HG02943 (cell line): ENCODE measurements around the gene FLACC1.
A peak's percentile ranks its signal among the peaks of the same experiment; 100 is the strongest.
"Not testable (repeated sequence)": the region's sequence is repeated elsewhere in the genome, so short reads cannot be mapped to it uniquely, and the experiment has no call there.

ENCODE experiments used
- ATAC-seq: cut with Tn5 transposase; IDR thresholded peaks from one replicate; pipeline ENCODE4 v1.9.1; 2021; ENCODE audit warnings: mild to moderate bottlenecking, low read depth, moderate library complexity; ENCODE audit not compliant: unreplicated experiment

Gene FLACC1

DNA sequence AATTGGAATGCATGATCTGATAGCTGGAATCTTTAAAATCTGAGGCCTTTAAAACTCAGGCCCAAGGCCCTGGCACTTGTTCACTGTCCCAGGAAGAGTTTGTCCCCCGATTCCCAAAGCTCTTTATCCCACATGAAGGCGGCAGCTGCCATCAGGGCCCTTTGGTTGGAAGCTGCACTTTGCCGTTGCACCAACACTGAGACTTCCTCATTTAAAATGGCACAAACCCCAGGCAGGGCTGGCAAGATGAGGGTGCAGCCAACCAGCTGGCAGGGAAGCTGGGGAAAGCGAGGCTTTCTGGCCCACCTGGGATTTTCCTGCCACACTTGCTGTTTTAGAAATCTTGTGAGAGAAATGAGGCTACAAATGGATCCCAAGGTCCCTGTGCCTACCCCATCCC, 6.3 kb downstream of the FLACC1 start:
- no peak for ATAC-seq

- ATAC-seq = no peak
Observed at GRCh38 chr2:201349601-201350000, 7.5 kb downstream of the FLACC1 start.

GRCh38 chr2:201348758-201349157, 8.4 kb downstream of the FLACC1 start:
- no peak for ATAC-seq

GRCh38 chr2:201347138-201347537, 10.0 kb downstream of the FLACC1 start:
- no peak for ATAC-seq

DNA sequence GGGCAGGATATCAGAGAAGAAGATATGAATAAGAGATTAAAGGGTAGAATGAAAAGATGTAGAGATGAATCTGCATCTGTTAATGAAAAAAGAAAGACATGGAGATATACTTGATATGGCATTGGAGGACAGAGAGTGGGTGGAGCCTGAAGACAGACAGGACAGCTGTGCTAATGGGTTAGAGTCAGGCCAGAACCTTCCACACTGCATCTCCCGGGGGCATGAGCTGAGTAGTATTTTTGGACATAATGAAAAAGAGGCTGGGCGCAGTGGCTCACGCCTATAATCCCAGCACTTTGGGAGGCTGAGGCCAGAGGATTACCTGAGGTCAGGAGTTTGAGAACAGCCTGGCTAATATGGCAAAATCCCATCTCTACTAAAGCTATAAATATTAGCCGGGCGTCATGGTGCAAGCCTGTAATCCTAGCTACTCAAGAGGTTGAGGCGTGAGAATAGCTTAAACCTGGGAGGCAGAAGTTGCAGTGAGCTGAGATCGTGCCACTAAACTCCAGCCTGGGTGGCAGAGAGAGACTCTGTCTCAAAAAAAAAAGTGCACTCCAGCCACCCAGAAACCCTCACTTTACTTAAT, 11.4 kb downstream of the FLACC1 start:
- ATAC-seq = no peak

DNA sequence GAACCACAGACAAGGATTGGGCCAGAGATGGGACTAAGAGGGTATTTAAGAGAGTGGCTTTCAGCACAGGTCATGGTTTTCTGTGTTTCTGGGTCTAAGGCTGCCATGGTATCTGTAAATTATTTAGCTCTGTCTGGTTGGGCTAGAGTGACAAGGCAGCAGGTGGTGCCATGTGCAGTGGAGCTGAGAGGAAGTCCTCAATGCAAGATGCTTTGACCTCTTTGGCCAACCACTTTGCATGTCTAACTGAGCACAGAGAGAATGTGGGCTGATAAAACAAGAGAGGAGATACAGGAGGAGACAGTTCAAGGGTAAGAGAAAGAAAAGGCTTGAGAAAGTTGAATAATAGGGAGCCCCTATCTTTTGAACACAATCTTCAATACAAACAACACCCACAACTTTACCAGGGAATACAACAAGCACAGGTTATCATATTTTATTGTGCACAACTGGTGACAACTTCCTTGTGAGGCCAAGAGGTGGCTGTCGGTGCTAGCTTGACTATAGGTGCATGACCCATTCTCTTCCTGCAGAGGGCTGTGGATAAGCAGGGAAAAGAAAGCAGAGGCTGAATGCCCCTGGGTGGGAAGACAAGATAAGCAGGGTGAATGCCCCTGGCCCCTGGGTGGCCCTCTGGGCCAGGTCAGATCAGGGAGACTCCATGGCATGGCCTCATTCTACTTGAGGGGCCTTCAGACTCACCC, 12.3 kb downstream of the FLACC1 start:
- ATAC-seq = peak; percentile 90

GRCh38 chr2:201343559-201343958, 13.6 kb downstream of the FLACC1 start:
- no peak for ATAC-seq

GRCh38 chr2:201342923-201343322, 14.2 kb downstream of the FLACC1 start:
- no peak for ATAC-seq

GRCh38 chr2:201329409-201329808, 27.7 kb downstream of the FLACC1 start:
- no peak for ATAC-seq

- no peak for ATAC-seq
Observed at GRCh38 chr2:201327678-201328077, 29.5 kb downstream of the FLACC1 start.

- no peak for ATAC-seq
Observed at GRCh38 chr2:201322772-201323171, 34.4 kb downstream of the FLACC1 start.

DNA sequence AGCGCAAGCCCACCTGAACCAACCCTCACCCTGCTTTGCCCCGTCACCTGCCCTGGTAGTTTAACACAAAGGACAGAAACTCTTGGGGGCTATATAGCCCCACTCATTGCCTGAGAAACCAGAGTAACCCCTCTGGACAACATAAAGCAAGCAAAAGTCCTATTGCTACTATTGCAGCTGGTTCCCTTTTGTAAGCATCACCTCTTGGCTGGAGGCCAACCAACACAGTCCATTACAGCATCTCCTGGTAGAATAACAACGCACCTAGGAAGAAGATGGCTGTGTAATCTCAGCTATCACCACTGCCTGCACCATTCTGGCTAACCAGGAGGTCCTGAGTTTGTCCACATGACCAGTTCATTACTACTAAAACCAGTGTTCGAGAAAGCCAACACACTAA, 36.4 kb downstream of the FLACC1 start:
- no peak for ATAC-seq

DNA sequence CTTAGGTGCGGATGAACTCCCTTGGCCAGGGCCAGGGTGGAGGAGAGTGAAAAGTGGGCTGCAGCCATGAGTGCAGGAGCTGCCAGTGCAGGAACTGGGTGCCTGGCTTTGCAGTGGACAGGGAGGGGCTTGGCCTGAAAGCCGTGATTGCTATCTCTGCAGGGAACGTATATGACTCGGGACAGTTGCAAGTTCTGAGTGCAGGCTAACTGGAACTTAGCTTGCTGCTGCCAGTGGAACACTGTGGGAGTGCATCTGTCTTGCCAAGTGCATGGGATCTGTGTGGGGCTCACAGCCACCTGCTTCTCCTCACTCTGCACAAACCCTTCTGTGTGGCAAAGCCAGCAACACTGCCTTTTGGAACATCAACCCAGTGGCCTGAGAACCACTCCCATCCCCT, 36.9 kb downstream of the FLACC1 start:
- no peak for ATAC-seq

- no peak for ATAC-seq
Observed at GRCh38 chr2:201319511-201319910, 37.6 kb downstream of the FLACC1 start.

- no peak for ATAC-seq
Observed at GRCh38 chr2:201313362-201313761, 43.8 kb downstream of the FLACC1 start.

GRCh38 chr2:201308914-201309313, 48.2 kb downstream of the FLACC1 start:
- ATAC-seq = no peak

GRCh38 chr2:201307876-201308275, 49.3 kb downstream of the FLACC1 start:
- ATAC-seq = no peak

GRCh38 chr2:201299929-201300328, 57.2 kb downstream of the FLACC1 start:
- ATAC-seq = not testable (repeated sequence)

DNA sequence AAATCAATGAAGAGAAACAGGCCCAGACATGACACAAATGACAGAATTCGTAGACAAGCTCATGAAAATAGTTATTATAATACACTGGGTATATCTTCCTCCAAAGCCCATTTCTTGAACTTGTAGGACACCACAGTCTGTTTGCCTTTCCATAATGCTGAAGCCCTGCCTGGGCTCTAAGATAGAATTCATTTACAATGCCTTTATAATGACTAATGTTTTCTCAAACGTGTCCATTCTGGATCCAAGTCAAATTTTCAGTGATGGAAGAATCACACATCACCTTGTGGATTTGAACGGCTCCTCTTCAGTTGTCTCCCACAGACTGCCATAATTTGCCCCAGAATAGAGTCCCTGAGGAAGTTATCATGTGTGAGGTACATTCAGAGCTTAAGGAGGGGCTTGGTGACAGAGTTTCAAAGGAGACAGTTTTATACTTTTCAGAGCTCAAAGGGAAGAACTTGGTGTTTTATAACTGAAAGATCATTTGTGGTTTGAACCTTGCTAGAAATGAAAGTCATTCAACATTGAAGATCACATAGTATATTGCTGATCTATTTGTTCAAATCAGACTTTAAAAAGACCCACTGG, 58.6 kb downstream of the FLACC1 start:
- ATAC-seq = no peak

GRCh38 chr2:201290457-201291148, 66.5 kb downstream of the FLACC1 start:
- ATAC-seq = not testable (repeated sequence)

DNA sequence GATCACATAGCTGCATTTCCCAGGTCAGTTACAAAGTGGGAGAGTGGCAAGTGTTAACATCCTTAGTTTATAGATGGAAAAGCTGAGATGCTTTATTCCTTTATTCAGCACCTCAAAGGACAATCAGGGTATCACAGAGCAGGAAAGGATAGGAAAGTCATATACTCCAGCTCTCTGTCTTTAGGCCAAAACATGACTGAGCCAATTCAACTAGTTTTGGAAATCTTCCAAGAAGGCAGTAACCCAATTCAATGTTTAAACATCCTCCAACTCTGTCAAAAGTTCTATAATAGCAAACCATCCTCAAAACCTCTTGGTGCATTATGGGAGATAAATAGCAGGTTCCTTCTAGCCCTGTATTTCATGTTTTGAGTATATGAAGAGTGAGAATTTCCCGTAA, 71.6 kb downstream of the FLACC1 start:
- no peak for ATAC-seq
